NCI-H460 (cell line): ENCODE data around the gene CENPF. TPM values are rescaled to one million over a fixed set of nuclear protein-coding genes. Genes with fewer than 3 reads are reported as not detected.

Source experiments
- DNase-seq: peaks from one replicate; pipeline ENCODE4 v3.0.0-alpha.2; 2016; ENCODE audit warnings: low read depth; ENCODE audit errors: extremely low read depth
- total RNA-seq: library from RNA; depleted of rRNA; stranded (reverse); fragments of >200 nt; shearing (Covaris generic); gene quantifications from 2 replicates; pipeline ENCODE4 v1.2.3, GENCODE V29; 2014

The CENPF gene
- total RNA-seq, 1 experiment from 2014 or later: 103 TPM

DNA sequence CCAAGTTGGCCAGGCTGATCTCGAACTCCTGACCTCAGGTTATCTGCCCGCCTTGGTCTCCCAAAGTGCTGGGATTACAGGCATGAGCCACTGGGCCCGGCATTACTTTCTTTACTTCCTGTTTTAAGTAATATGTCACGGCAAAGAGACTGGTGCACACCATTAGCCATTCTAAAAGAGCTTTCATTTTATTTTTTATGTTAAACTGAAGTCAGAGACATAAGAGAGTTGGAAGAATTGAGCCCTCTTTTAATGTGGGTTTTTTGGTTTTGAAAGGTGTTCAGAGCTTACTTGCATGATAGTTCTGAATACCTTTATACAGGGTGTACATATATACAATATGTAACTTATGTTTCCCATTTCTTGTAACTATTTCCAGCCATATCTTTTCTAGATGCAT is 14.3 kb downstream of the CENPF start:
- DNase-seq: no peak

DNA sequence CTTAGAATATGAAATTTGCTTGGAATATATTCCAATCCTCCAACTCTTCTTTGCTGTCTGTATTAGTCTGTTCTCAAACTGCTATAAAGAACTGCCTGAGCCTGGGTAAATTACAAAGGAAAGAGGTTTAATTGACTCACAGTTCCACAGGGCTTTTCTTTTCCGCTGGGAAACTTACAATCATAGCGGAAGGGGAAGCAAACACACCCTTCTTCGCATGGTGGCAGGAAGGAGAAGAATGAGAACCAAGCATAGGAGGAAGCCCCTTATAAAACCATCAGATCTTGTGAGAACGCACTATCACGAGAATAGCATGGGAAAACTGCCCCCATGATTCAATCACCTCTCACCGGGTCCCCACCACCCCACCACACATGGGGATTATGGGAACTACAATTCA is 14.8 kb downstream of the CENPF start:
- no peak for DNase-seq

DNA sequence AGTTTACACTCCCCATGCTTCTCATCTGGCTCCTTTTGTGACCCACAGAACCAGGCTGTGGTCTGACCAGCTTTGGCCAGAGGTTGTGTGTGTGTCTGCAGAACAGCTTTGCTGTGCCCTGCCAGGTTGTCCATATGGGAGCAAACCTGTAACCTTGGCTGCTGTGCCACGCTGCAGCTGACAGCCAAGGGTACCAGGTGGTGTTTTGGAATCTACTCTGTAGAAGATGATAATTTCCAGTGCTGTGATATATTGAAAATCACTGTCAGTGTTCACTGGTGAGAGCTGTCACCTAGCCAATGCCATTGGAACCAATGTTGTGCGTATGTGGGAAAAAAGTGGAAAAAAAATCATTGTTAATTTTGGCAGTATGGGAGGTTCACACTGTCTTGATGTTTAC is 18.2 kb downstream of the CENPF start:
- no peak for DNase-seq

DNA sequence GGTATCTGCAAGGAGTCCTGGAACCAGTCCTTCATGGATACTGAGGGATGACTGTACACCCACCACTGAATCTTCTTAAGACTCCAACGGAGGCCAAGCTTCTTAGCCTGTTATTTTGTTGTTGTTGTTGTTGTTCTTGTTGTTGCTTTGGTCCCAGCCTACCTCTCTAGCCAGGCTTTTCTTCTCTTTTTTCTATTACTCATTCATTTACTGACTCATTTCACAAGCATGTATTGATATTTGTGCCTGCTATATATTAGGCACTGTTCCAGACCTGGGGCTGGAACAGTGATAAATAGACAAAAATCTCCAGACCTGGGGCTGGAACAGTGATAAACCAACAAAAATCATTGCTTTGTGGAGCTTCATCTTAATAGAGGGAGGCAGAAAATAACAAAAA is 20.4 kb downstream of the CENPF start:
- DNase-seq: no peak

DNA sequence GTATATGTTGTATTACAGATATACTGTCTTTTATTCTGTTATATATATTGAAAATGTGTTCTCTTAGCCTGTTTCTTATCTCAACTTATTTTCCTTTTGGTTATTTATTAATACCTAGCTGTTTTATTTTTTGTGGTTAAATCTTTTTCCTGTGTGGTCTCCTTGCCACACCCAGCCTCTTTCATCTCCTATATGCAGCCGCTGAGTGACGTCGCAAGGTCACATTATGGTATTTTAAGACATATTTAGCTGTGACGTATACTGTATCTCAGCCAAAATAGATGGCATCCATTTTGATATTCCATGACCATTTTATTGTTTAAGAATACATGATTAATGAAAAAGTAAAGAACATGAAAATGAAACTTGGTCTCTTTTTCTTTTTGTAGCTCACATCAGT is 29.1 kb downstream of the CENPF start:
- DNase-seq: no peak

DNA sequence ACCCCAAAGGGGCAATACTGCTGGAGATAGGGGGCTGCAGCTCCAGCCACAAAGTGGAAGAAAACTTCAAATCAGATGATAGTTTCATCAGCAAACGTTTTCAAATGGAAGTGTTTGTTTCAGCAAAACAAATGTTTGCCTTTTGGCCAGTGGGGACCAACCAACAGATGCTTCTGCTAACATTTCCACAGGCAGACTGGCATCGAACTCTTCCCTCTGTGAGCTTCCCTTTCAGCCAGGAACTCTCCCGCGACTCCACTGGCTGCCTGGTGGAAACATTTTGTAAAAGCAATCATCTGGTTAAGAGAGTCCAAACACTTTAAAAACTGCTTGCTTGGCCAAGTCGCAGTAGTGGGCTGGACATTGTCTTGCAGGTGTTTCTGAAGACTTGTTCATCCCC is 30.7 kb downstream of the CENPF start:
- DNase-seq: no peak

DNA sequence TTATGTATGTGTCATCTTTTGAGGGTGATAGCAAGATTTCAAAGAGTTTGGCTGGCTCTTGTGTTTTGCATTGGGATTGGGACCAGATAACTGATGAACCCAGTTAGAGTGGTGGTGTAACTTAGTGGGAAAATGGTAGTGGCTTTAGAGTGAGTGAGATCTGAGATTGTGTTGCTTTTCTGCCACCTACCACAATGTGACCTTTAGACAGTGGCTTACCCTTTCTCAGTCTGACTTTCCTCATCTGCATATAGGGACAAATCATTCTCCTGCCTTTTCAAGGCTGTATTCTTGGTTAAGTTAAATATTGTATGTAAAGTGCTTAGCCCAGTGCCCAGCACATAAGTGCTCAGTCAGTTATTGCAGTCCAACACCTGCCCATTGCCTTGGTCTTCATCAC is 31.3 kb downstream of the CENPF start:
- DNase-seq: no peak

DNA sequence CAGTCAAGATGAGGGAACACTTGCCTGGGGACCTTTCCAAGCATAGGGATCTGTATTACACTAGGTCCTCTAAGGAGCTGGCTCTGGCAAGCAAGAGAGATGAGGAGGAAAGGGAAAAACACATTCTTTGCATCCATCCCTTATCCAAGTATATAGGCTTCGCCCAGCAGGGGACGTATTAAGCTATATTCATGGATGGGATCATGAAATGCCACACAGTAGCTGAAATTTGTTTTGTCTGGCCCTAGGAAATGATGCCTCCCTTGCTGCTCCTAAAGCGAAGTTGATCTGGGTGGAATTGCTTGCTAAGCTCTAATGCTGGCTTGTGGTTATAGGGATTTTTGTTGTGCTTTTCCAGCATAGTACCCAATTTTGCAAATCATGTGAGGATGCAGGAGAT is 32.1 kb downstream of the CENPF start:
- DNase-seq: no peak

DNA sequence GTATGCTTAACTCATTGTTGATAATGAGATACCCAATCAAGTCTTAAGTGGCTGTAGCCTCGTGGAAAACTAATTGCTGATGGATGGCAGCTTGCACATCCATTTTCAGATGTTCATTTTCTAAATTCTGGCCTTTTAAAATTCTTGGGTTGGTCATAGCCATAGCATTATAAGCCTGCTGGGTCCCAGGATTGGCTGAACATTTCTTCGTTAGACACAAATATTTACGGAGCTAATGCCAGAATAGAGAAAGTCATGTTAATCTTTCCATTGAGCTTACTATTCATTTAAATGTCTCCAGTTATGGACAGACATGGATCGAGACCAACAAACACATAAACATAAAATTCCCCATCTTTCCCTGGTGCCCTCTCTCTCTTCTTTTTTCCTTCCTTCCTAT is 32.5 kb downstream of the CENPF start:
- DNase-seq: no peak

DNA sequence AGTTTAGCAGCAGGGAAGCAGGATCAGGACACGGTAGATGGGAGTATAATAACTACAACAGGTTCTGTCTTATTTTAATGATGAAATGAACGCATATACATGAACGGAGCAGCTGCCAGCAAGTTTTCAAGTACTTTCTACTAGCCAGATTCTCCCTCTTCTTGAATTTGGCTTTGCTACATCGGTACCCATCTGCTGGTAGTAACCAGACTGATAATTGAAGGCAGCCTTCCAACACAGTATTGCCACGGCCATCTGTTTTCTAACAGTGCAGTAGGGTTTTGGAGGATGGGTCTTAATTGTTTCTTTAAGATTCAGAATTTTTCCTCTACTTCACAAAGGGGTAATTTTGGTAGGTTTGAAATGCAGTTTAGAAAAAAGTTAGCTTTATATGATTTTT is 33.4 kb downstream of the CENPF start:
- DNase-seq: no peak

DNA sequence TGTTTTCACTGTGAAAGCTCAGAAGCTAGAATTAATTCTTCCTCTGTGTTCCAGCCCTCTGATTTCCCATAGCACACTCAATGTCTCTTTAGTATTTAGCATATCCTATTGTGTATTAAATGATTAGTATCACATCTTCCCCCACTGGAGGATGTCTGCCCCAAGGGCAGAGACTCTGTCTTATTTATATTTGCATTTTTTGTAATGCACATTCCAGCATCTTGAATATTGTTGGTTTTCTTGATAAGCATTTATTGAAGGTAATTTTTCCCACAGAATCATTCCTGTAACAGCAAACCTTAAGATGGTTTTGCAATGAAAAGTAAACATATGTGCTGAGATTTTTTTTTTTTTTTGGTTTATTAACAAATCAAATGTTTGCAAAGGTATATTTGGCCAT is 34.1 kb downstream of the CENPF start:
- DNase-seq: no peak

DNA sequence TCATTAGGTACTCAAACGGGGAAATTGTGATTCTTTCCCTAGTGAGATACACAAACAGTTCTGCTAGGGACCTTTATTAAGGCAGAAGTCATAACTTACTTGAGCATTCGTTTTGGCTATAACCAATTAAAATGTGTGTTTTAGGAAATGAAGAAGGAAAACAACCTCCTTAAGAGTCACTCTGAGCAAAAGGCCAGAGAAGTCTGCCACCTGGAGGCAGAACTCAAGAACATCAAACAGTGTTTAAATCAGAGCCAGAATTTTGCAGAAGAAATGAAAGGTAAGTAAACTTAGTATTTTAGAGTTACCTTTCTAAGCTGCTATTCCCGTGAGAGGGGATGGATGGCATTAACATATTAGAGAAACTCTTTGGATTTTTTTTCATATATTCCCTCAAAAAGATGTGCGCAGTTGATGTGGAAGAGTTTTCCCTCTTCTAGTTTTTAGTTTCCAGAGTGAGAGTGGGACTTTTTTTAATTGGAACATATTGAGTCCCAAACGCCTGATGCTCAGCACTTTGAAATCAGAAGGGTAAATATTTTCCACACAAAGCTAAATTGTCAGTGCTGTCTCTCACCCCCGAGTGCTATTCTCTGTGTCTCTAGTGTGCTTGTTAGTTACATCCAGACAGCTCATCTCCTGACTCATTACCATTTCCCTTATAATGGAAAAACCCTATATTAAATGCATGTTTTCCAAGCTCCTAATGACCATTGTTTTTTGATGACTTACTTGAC is 34.9 kb downstream of the CENPF start:
- peak; percentile 43 for DNase-seq

DNA sequence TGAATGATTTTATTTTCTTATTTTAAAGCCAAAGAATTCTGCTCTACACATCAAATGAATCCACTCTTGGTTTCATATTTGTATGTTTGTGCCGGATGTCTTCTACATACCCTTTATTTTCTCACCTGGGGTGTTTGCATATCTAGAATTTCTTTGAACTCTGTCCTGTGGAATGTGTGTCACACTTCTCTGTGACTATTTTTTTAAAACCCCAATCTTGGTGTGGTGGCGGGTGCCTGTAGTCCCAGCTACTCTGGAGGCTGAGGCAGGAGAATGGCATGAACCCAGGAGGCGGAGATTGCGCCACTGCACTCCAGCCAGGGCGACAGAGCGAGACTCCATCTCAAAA is 35.4 kb downstream of the CENPF start:
- DNase-seq: no peak

DNA sequence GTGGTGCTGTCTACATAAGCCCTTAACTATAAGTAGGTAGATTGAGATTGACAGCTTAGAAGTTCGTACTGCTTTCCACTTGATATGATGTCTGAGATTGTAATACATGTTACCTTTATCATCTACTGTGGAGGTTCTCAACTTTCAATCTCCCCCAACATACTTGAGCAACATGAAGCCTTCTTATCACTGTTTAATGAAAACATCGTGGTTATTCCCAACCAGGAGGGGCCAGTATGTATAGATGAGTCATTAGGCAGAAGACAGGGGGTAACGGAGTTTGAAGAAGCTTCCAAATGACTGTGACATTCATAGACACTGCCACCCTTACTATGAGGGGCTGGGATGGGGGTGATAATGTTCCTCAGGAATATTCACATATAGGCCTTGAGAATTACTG is 36.0 kb downstream of the CENPF start:
- DNase-seq: no peak

DNA sequence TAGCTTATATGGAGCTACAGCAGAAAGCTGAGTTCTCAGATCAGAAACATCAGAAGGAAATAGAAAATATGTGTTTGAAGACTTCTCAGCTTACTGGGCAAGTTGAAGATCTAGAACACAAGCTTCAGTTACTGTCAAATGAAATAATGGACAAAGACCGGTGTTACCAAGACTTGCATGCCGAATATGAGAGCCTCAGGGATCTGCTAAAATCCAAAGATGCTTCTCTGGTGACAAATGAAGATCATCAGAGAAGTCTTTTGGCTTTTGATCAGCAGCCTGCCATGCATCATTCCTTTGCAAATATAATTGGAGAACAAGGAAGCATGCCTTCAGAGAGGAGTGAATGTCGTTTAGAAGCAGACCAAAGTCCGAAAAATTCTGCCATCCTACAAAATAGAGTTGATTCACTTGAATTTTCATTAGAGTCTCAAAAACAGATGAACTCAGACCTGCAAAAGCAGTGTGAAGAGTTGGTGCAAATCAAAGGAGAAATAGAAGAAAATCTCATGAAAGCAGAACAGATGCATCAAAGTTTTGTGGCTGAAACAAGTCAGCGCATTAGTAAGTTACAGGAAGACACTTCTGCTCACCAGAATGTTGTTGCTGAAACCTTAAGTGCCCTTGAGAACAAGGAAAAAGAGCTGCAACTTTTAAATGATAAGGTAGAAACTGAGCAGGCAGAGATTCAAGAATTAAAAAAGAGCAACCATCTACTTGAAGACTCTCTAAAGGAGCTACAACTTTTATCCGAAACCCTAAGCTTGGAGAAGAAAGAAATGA is 37.6 kb downstream of the CENPF start:
- DNase-seq: no peak

DNA sequence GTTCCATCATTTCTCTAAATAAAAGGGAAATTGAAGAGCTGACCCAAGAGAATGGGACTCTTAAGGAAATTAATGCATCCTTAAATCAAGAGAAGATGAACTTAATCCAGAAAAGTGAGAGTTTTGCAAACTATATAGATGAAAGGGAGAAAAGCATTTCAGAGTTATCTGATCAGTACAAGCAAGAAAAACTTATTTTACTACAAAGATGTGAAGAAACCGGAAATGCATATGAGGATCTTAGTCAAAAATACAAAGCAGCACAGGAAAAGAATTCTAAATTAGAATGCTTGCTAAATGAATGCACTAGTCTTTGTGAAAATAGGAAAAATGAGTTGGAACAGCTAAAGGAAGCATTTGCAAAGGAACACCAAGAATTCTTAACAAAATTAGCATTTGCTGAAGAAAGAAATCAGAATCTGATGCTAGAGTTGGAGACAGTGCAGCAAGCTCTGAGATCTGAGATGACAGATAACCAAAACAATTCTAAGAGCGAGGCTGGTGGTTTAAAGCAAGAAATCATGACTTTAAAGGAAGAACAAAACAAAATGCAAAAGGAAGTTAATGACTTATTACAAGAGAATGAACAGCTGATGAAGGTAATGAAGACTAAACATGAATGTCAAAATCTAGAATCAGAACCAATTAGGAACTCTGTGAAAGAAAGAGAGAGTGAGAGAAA is 38.4 kb downstream of the CENPF start:
- DNase-seq: no peak

DNA sequence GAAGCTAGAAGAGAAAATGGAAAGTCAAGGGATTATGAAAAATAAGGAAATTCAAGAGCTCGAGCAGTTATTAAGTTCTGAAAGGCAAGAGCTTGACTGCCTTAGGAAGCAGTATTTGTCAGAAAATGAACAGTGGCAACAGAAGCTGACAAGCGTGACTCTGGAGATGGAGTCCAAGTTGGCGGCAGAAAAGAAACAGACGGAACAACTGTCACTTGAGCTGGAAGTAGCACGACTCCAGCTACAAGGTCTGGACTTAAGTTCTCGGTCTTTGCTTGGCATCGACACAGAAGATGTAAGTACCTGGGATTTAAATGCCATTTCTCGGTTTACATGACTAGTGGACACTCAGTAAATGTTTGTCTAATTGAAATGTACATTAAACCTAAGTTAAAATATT is 40.0 kb downstream of the CENPF start:
- DNase-seq: no peak

DNA sequence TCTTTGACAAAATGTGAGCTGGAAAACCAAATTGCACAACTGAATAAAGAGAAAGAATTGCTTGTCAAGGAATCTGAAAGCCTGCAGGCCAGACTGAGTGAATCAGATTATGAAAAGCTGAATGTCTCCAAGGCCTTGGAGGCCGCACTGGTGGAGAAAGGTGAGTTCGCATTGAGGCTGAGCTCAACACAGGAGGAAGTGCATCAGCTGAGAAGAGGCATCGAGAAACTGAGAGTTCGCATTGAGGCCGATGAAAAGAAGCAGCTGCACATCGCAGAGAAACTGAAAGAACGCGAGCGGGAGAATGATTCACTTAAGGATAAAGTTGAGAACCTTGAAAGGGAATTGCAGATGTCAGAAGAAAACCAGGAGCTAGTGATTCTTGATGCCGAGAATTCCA is 42.7 kb downstream of the CENPF start:
- DNase-seq: no peak

DNA sequence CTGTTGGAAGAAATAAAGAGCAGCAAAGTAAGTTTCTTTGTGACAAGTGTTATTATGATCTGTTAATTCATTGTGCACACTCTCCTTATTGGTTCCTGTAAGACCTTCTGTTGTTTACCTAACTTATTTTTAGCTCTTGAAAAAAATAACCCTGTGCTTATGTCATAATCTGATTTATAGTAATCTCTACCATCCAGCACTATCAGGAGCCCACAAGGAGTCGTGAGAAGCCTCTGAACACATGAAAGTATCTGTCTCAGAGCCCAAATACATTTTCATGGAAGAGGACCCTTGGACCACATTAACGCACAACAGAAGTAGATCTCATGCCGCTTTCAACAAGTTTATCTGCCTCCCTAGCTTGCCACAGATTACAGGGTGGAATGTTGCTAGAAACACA is 45.8 kb downstream of the CENPF start:
- no peak for DNase-seq

DNA sequence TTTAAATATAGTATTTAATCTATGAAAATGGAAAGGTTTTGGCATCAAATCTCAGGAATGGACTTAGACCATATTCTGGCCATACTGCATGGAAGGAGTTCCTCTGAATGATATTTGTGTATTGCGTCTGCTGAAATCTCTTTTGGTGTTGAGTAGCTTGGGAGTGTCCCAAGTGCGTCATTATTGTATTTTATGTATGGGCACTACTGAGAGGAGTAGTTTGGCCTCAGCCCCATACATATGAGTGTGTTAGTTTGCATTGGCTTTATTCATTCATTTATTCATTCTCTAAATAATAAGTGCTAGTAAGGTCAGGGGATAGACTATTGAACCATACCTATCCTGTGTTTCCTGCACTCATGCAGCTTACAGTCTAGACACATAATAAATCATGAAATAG is 46.6 kb downstream of the CENPF start:
- DNase-seq: no peak

DNA sequence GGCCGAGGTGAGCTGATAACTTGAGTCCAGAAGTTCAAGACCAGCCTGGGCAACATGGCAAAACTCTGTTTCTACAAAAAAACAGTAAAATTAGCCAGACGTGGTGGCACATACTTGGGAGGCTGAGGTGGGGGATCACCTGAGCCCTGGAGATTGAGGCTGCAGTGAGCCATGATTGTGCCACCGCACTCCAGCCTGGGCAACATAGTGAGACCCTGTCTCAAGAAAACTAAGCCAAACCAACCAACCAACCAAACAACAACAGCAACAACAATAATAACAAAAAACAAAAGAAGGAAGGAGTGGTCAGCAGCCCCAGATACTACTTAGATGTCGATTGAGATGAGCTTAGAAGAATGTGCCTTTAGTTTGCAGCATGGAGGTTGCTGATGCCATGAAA is 47.7 kb downstream of the CENPF start:
- DNase-seq: no peak

DNA sequence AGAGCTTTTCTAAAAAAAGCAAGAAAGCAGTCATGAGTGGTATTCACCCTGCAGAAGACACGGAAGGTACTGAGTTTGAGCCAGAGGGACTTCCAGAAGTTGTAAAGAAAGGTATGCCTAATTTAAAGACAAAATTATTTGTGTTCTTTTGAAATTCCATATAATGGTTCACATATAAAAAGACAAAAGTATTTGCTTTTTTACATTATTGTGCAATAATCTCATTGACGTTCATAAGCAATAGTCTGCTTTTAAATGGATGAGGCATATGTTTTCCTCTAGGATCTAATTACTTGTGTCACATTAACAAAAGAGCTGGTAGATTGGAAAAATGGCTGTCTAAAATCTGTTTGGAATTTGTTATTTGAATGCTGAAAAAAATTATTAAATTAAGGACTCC is 54.3 kb downstream of the CENPF start:
- no peak for DNase-seq
